HepG2 (cell line): Measurements from ENCODE around the gene CNOT10. TPM values are rescaled to one million over a fixed set of nuclear protein-coding genes. Genes with fewer than 3 reads are reported as not detected.
A peak's percentile ranks its signal among the peaks of the same experiment; 100 is the strongest.

Experiments used
- ARID3A ChIP-seq: IDR thresholded peaks from 2 replicates; pipeline ENCODE4 v1.6.1; 2012; ENCODE audit warnings: low read depth, low read length, improper control_type of control experiment
- ATF4 ChIP-seq, 2 experiments: fragments of 450-650 bp in 1 of 2; sonication (generic) in 1 of 2; formaldehyde crosslinking; IDR thresholded peaks; 2 replicates each; pipeline versions ENCODE4 v1.5.0 to v1.8.0; 2020 to 2022; ENCODE audit warnings: mild to moderate bottlenecking in 1 of 2, missing genetic modification reagents in 1 of 2
- BCLAF1 ChIP-seq: fragments of 450-650 bp; IDR thresholded peaks from 2 replicates; pipeline ENCODE4 v1.6.1; 2017; ENCODE audit warnings: mild to moderate bottlenecking
- BORCS8-MEF2B ChIP-seq: sonication (generic); formaldehyde crosslinking; IDR thresholded peaks from 2 replicates; pipeline ENCODE4 v1.8.0; 2022; ENCODE audit warnings: mild to moderate bottlenecking, missing genetic modification reagents
- CHD2 ChIP-seq: IDR thresholded peaks from 2 replicates; pipeline ENCODE4 v1.6.1; 2011; ENCODE audit warnings: low read depth, low read length, improper control_type of control experiment
- ERF ChIP-seq: IDR thresholded peaks from 2 replicates; pipeline ENCODE4 v1.6.1; 2018; ENCODE audit warnings: missing biosample characterization, missing genetic modification reagents
- GATAD2A ChIP-seq: IDR thresholded peaks from 2 replicates; pipeline ENCODE4 v1.6.1; 2016
- HIVEP1 ChIP-seq: sonication (generic); formaldehyde crosslinking; IDR thresholded peaks from 2 replicates; pipeline ENCODE4 v1.4.0; 2020; ENCODE audit warnings: mild to moderate bottlenecking, missing genetic modification reagents
- HNF1B ChIP-seq: sonication (generic); formaldehyde crosslinking; IDR thresholded peaks from 2 replicates; pipeline ENCODE4 v1.5.1; 2020; ENCODE audit warnings: mild to moderate bottlenecking, moderate library complexity, missing genetic modification reagents
- HNF4G ChIP-seq, 2 experiments: sonication (generic) in 1 of 2; formaldehyde crosslinking in 1 of 2; IDR thresholded peaks; 2 replicates each; pipeline versions ENCODE4 v1.4.0 to v1.6.1; 2011 to 2020; ENCODE audit warnings: borderline replicate concordance in 2 of 2, low read depth in 2 of 2, mild to moderate bottlenecking in 2 of 2, low read length in 1 of 2, missing genetic modification reagents in 1 of 2, moderate library complexity in 1 of 2
- RXRB ChIP-seq: IDR thresholded peaks from 2 replicates; pipeline ENCODE4 v1.6.1; 2016; ENCODE audit warnings: borderline replicate concordance, missing genetic modification reagents, missing compliant biosample characterization
- ZFP36 ChIP-seq: fragments of 150-350 bp; IDR thresholded peaks from 2 replicates; pipeline ENCODE4 v1.6.1; 2018; ENCODE audit warnings: borderline replicate concordance, low read length, low read depth; ENCODE audit not compliant: partially characterized antibody
- ZFP62 ChIP-seq: sonication (generic); formaldehyde crosslinking; IDR thresholded peaks from 2 replicates; pipeline ENCODE4 v1.4.0; 2020; ENCODE audit warnings: missing genetic modification reagents
- ZFX ChIP-seq: sonication (generic); formaldehyde crosslinking; IDR thresholded peaks from 2 replicates; pipeline ENCODE4 v1.4.0; 2020; ENCODE audit warnings: mild to moderate bottlenecking, low read depth, missing genetic modification reagents, moderate library complexity
- ZNF121 ChIP-seq: sonication (generic); formaldehyde crosslinking; IDR thresholded peaks from 2 replicates; pipeline ENCODE4 v1.5.0; 2020; ENCODE audit warnings: mild to moderate bottlenecking, missing genetic modification reagents
- ZNF280B ChIP-seq: sonication (generic); formaldehyde crosslinking; IDR thresholded peaks from 2 replicates; pipeline ENCODE4 v1.5.0; 2020; ENCODE audit warnings: missing genetic modification reagents, mild to moderate bottlenecking, borderline replicate concordance
- ZNF530 ChIP-seq: sonication (generic); formaldehyde crosslinking; IDR thresholded peaks from 2 replicates; pipeline ENCODE4 v1.5.0; 2020; ENCODE audit warnings: low read depth, mild to moderate bottlenecking, missing genetic modification reagents
- ZNF639 ChIP-seq: conservative IDR thresholded peaks from 2 replicates; pipeline ENCODE4 v1.6.1; 2018; ENCODE audit warnings: missing genetic modification reagents
- ZNF660 ChIP-seq: sonication (generic); formaldehyde crosslinking; IDR thresholded peaks from 2 replicates; pipeline ENCODE4 v1.5.1; 2020; ENCODE audit warnings: mild to moderate bottlenecking, low read depth, missing genetic modification reagents, borderline replicate concordance
- ZNF670 ChIP-seq: sonication (generic); formaldehyde crosslinking; IDR thresholded peaks from 2 replicates; pipeline ENCODE4 v1.8.0; 2022; ENCODE audit warnings: mild to moderate bottlenecking, missing genetic modification reagents, borderline replicate concordance
- polyA plus RNA-seq, 8 experiments: library from polyadenylated mRNA; depleted of rRNA in 3 of 8; stranded (reverse) in 7 of 8; unstranded in 1 of 8; fragments of >200 nt; fragmentation: Illumina TruSeq in 4 of 8; extraction: Trizol in 4 of 8; gene quantifications; 2 replicates each; pipeline versions ENCODE4 v1.2.1 to v1.2.3, GENCODE V29; 2011 to 2016; ENCODE audit warnings: low read depth in 4 of 8, missing spikeins in 1 of 8, mixed read lengths in 1 of 8; ENCODE audit not compliant: insufficient read depth in 1 of 8
- total RNA-seq, 5 experiments: library from RNA; depleted of rRNA; stranded (reverse); fragments of >200 nt; fragmentation: Illumina TruSeq; extraction: Trizol; gene quantifications; 2 replicates each; pipeline ENCODE4 v1.2.3, GENCODE V29; 2016; ENCODE audit warnings: low read depth in 1 of 5

The CNOT10 gene
- total and polyA plus RNA-seq, 2 of the 13 experiments (the other 11 are each of a cell fraction or from before 2014, with no cell fraction given) = 21.2 to 34.1 TPM

- TF ChIP-seq ATF4 (CRISPR knock-in tag; IDR thresholded peaks at IDR 0.05) (no peak), ZNF639 (CRISPR knock-in tag) (no peak), ZFX (CRISPR knock-in tag) (peak; percentile 57), HIVEP1 (no peak), ERF (CRISPR knock-in tag) (0 out of 2 replicates have a peak, but pooled peaks have one; percentile 21), HNF4G (IDR thresholded peaks at IDR 0.05; ENCODE audit: borderline replicate concordance, low read depth, low read length) (no peak), HNF4G (CRISPR knock-in tag; IDR thresholded peaks at IDR 0.05; ENCODE audit: borderline replicate concordance, low read depth) (no peak), BORCS8-MEF2B (CRISPR knock-in tag) (no peak), GATAD2A (CRISPR knock-in tag) (peak; percentile 63), RXRB (CRISPR knock-in tag) (0 out of 2 replicates have a peak, but pooled peaks have one; percentile 25), ZNF121 (CRISPR knock-in tag) (0 out of 2 replicates have a peak, but pooled peaks have one; percentile 3), ZFP62 (CRISPR knock-in tag) (no peak), BCLAF1 (no peak), ARID3A (peak; percentile 39; the same call in 1 of the 2 replicates), ZNF670 (CRISPR knock-in tag) (no peak), ZNF530 (CRISPR knock-in tag) (no peak), ZNF660 (CRISPR knock-in tag) (no peak), ZFP36 (no peak), HNF1B (peak; percentile 90), ZNF280B (no peak), CHD2 (no peak)
Observed at GRCh38 chr3:32813180-32813579, 128.2 kb downstream of the CNOT10 start (continued).
